M059J (cell line): Measurements from ENCODE around the gene XKR7. TPM values are rescaled to one million over a fixed set of nuclear protein-coding genes. Genes with fewer than 3 reads are reported as not detected.
A peak's percentile ranks its signal among the peaks of the same experiment; 100 is the strongest.

Source experiments
- DNase-seq: peaks from one replicate; pipeline ENCODE4 v3.0.0-alpha.2; 2012; ENCODE audit warnings: low read depth
- total RNA-seq: library from RNA; depleted of rRNA; stranded (reverse); fragments of >200 nt; shearing (Covaris generic); gene quantifications from 2 replicates; pipeline ENCODE4 v1.2.3, GENCODE V29; 2014

XKR7 gene
- total RNA-seq, 1 experiment from 2014 or later: 0.05 TPM

- DNase-seq: no peak
Measured at GRCh38 chr20:31945319-31945718, 22.6 kb upstream of the XKR7 start.

- no peak for DNase-seq
Measured at GRCh38 chr20:31945785-31946184, 22.2 kb upstream of the XKR7 start.

GRCh38 chr20:31948008-31948407 lies 19.9 kb upstream of the XKR7 start:
- no peak for DNase-seq

- DNase-seq: no peak
Measured at GRCh38 chr20:31949877-31950646, 17.9 kb upstream of the XKR7 start.

- no peak for DNase-seq
Measured at GRCh38 chr20:31951203-31951529, 16.8 kb upstream of the XKR7 start.

- DNase-seq: peak; percentile 97
Measured at GRCh38 chr20:31951530-31952453, 16.2 kb upstream of the XKR7 start, which contains the start of gene PDRG1. TSS of gene PDRG1 (minus strand) at chr20:31952046. CDS start at chr20:31951961, 85 bp downstream.

GRCh38 chr20:31953556-31954148 lies 14.3 kb upstream of the XKR7 start:
- DNase-seq: no peak

GRCh38 chr20:31954500-31954899 lies 13.5 kb upstream of the XKR7 start:
- DNase-seq: no peak

- no peak for DNase-seq
Measured at GRCh38 chr20:31956556-31957526, 11.1 kb upstream of the XKR7 start.

- no peak for DNase-seq
Measured at GRCh38 chr20:31962761-31963160, 5.2 kb upstream of the XKR7 start.

GRCh38 chr20:31963889-31964288 lies 4.1 kb upstream of the XKR7 start:
- DNase-seq: no peak

GRCh38 chr20:31966991-31967655 lies 828 bp upstream of the XKR7 start:
- no peak for DNase-seq

- peak; percentile 65 for DNase-seq
Measured at GRCh38 chr20:31968291-31969126, 558 bp downstream of the XKR7 start.

GRCh38 chr20:31969991-31970390 lies 2.0 kb downstream of the XKR7 start:
- DNase-seq: no peak

- peak; percentile 81 for DNase-seq
Measured at GRCh38 chr20:31972471-31973021, 4.6 kb downstream of the XKR7 start.

- no peak for DNase-seq
Measured at GRCh38 chr20:31974296-31974695, 6.3 kb downstream of the XKR7 start.

GRCh38 chr20:31974951-31975487 lies 7.1 kb downstream of the XKR7 start:
- no peak for DNase-seq

- DNase-seq: no peak
Measured at GRCh38 chr20:31975874-31976273, 7.9 kb downstream of the XKR7 start.

- DNase-seq: no peak
Measured at GRCh38 chr20:31977080-31977479, 9.1 kb downstream of the XKR7 start.
